H9 (cell line): Measurements from ENCODE around the gene ZSWIM3. TPM values are rescaled to one million over a fixed set of nuclear protein-coding genes. Genes with fewer than 3 reads are reported as not detected.
A peak's percentile ranks its signal among the peaks of the same experiment; 100 is the strongest.

Source experiments
- DNase-seq: peaks from one replicate; pipeline ENCODE4 v3.0.0-alpha.2; 2017
- H2AFZ ChIP-seq: one replicate; pipeline ENCODE4 v1.6.1; 2013; ENCODE audit warnings: mild to moderate bottlenecking, low read length, control low read depth, moderate library complexity
- H2AK5ac ChIP-seq: 2 replicates; pipeline ENCODE4 v1.6.1; 2013; ENCODE audit warnings: low read length, control low read depth, mixed read lengths; ENCODE audit not compliant: insufficient read length
- H2BK120ac ChIP-seq: one replicate; pipeline ENCODE4 v1.6.1; 2013; ENCODE audit warnings: low read depth, mild to moderate bottlenecking, low read length, control low read depth, inconsistent platforms; ENCODE audit not compliant: poor library complexity, severe bottlenecking
- H2BK12ac ChIP-seq: 2 replicates; pipeline ENCODE4 v1.6.1; 2013; ENCODE audit warnings: low read length, control low read depth, mixed read lengths, low read depth; ENCODE audit not compliant: insufficient read length
- H2BK15ac ChIP-seq: 2 replicates; pipeline ENCODE4 v1.6.1; 2013; ENCODE audit warnings: low read depth, low read length, control low read depth
- H2BK20ac ChIP-seq: one replicate; pipeline ENCODE4 v1.6.1; 2013; ENCODE audit warnings: low read depth, mild to moderate bottlenecking, low read length, control low read depth, inconsistent platforms; ENCODE audit not compliant: poor library complexity, severe bottlenecking
- H2BK5ac ChIP-seq: 2 replicates; pipeline ENCODE4 v1.6.1; 2013; ENCODE audit warnings: low read length, control low read depth, mixed read lengths; ENCODE audit not compliant: insufficient read length
- H3K14ac ChIP-seq: 2 replicates; pipeline ENCODE4 v1.6.1; 2013; ENCODE audit warnings: low read length, control low read depth; ENCODE audit not compliant: insufficient read depth
- H3K18ac ChIP-seq: 2 replicates; pipeline ENCODE4 v1.6.1; 2013; ENCODE audit warnings: low read depth, mild to moderate bottlenecking, mixed read lengths, low read length, control low read depth; ENCODE audit not compliant: insufficient read length
- H3K23ac ChIP-seq: 2 replicates; pipeline ENCODE4 v1.6.1; 2013; ENCODE audit warnings: low read length, control low read depth, mixed read lengths, low read depth; ENCODE audit not compliant: insufficient read length
- H3K23me2 ChIP-seq: 2 replicates; pipeline ENCODE4 v1.6.1; 2013; ENCODE audit warnings: low read depth, mild to moderate bottlenecking, mixed read lengths, low read length, control low read depth; ENCODE audit not compliant: insufficient read length, poor library complexity, severe bottlenecking
- H3K27ac ChIP-seq: 2 replicates; pipeline ENCODE4 v1.5.1; 2013; ENCODE audit warnings: low read length, control low read depth, mixed read lengths, low read depth; ENCODE audit not compliant: insufficient read length
- H3K27me3 ChIP-seq: 2 replicates; pipeline ENCODE4 v1.6.1; 2013; ENCODE audit warnings: low read length, control low read depth, inconsistent platforms; ENCODE audit not compliant: insufficient read depth
- H3K4ac ChIP-seq: 2 replicates; pipeline ENCODE4 v1.6.1; 2013; ENCODE audit warnings: low read depth, mild to moderate bottlenecking, control low read depth, inconsistent platforms, low read length, moderate library complexity
- H3K4me1 ChIP-seq: 2 replicates; pipeline ENCODE4 v1.6.1; 2013; ENCODE audit warnings: low read length, control low read depth, inconsistent platforms; ENCODE audit not compliant: insufficient read depth
- H3K4me2 ChIP-seq: 2 replicates; pipeline ENCODE4 v1.6.1; 2013; ENCODE audit warnings: low read length, control low read depth, mixed read lengths; ENCODE audit not compliant: insufficient read length, insufficient read depth
- H3K56ac ChIP-seq: 2 replicates; pipeline ENCODE4 v1.6.1; 2013; ENCODE audit warnings: low read depth, mild to moderate bottlenecking, mixed read lengths, low read length, control low read depth; ENCODE audit not compliant: insufficient read length
- H3K79me1 ChIP-seq: 2 replicates; pipeline ENCODE4 v1.6.1; 2013; ENCODE audit warnings: low read depth, mild to moderate bottlenecking, moderate library complexity, low read length, control low read depth, inconsistent platforms; ENCODE audit not compliant: insufficient read depth, poor library complexity, severe bottlenecking
- H3K79me2 ChIP-seq: 2 replicates; pipeline ENCODE4 v1.6.1; 2013; ENCODE audit warnings: low read length, control low read depth, inconsistent platforms; ENCODE audit not compliant: insufficient read depth
- H3K9ac ChIP-seq: 2 replicates; pipeline ENCODE4 v1.6.1; 2013; ENCODE audit warnings: low read length, control low read depth, mixed read lengths; ENCODE audit not compliant: insufficient read length; ENCODE audit errors: extremely low read depth
- H3K9me3 ChIP-seq: one replicate; pipeline ENCODE4 v1.6.1; 2013; ENCODE audit warnings: low read depth, low read length, inconsistent platforms; ENCODE audit not compliant: control insufficient read depth
- H3T11ph ChIP-seq: one replicate; pipeline ENCODE4 v1.6.1; 2013; ENCODE audit warnings: mild to moderate bottlenecking, low read length, control low read depth, inconsistent platforms
- H4K20me1 ChIP-seq: one replicate; pipeline ENCODE4 v1.6.1; 2013; ENCODE audit not compliant: control insufficient read depth, insufficient read length, insufficient read depth
- H4K5ac ChIP-seq: 2 replicates; pipeline ENCODE4 v1.6.1; 2013; ENCODE audit warnings: low read depth, mild to moderate bottlenecking, mixed read lengths, low read length, control low read depth; ENCODE audit not compliant: insufficient read length
- H4K8ac ChIP-seq: replicated peaks from 2 replicates; pipeline ENCODE4 v1.6.1; 2013; ENCODE audit warnings: low read length, control low read depth, mixed read lengths, low read depth; ENCODE audit not compliant: insufficient read length
- H4K91ac ChIP-seq: 2 replicates; pipeline ENCODE4 v1.6.1; 2013; ENCODE audit warnings: low read depth, mild to moderate bottlenecking, moderate library complexity, mixed read lengths, low read length, control low read depth; ENCODE audit not compliant: insufficient read length
- H3K27ac Mint-ChIP-seq, 3 experiments: 2 replicates in 2 of 3; 3 replicates in 1 of 3; pipeline ENCODE4 v1.8.0; 2020 to 2021; ENCODE audit warnings: mixed read lengths in 3 of 3, mild to moderate bottlenecking in 1 of 3, moderate library complexity in 1 of 3
- H3K27me3 Mint-ChIP-seq: 2 replicates; pipeline ENCODE4 v1.8.0; 2021; ENCODE audit warnings: low read depth, mild to moderate bottlenecking, moderate library complexity, mixed read lengths
- H3K36me3 Mint-ChIP-seq, 3 experiments: 2 replicates in 2 of 3; 3 replicates in 1 of 3; pipeline ENCODE4 v1.8.0; 2020 to 2021; ENCODE audit warnings: low read depth in 3 of 3, mixed read lengths in 3 of 3; ENCODE audit not compliant: insufficient read depth in 1 of 3
- H3K4me1 Mint-ChIP-seq, 2 experiments: 2 replicates each; pipeline ENCODE4 v1.8.0; 2020; ENCODE audit warnings: mixed read lengths in 2 of 2
- H3K4me3 Mint-ChIP-seq, 2 experiments: 2 replicates in 1 of 2; 3 replicates in 1 of 2; pipeline ENCODE4 v1.8.0; 2020 to 2021; ENCODE audit warnings: mild to moderate bottlenecking in 2 of 2, mixed read lengths in 2 of 2, moderate library complexity in 1 of 2
- H3K9me3 Mint-ChIP-seq, 2 experiments: 2 replicates in 1 of 2; 3 replicates in 1 of 2; pipeline ENCODE4 v1.8.0; 2020; ENCODE audit warnings: mild to moderate bottlenecking in 2 of 2, mixed read lengths in 2 of 2, moderate library complexity in 1 of 2
- WGBS: extraction: QIAGEN DNeasy Blood & Tissue Kit; methylation state at CpG from one replicate; pipeline ENCODE4 v1.1.7; 2013; ENCODE audit warnings: missing lambda C conversion rate, low lambda C conversion rate, mixed read lengths; ENCODE audit not compliant: insufficient read length; ENCODE audit errors: extremely low coverage; 5-methylcytosine and 5-hydroxymethylcytosine counted together
- total RNA-seq: library from RNA; stranded (reverse); gene quantifications from 2 replicates; pipeline ENCODE4 v1.2.1, GENCODE V29; 2021
- TF ChIP-seq, protein P1 (sequence below): fragments of 200-600 bp; sonication (generic); conservative IDR thresholded peaks from 3 replicates; pipeline ENCODE4 v1.8.0; 2021; ENCODE audit warnings: antibody characterized with exemption, mild to moderate bottlenecking

ZSWIM3 gene
- total RNA-seq, 1 experiment from 2014 or later: 8.0 TPM

DNA sequence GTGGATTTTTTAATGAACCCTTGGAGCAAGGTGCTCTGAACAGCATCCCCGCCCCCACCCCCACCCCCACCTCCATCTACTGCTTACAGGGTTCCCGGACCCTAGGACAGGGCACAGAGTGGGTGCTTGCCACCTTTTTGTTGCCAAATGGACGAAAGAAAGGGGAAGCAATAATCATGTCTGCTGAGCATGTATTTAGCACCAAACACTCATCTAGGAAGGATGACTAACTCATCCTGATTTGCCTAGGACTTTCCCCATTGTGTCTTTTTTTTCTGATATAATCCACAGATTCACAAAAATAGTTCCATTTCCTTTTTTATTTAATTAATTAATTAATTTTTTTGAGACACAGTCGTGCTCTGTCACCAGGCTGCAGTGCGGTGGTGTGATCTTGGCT lies 55.7 kb downstream of the ZSWIM3 start:
- H3K23me2 ChIP-seq: peaks cover 16% of the 10 kb centered on the region
- Mint-ChIP-seq H3K27ac (no peak overlapping the region), H3K36me3 (peaks cover 8 to 15% (median 14%) of the 10 kb centered on the region in 3 experiments; a peak in 6 of 7 replicates), H3K4me3 (peak overlapping the region in 1 of 2 experiments; percentile 46; a peak in 1 of 5 replicates), H3K27me3 (no peaks in the 10 kb centered on the region; the same call in 1 of the 2 replicates), H3K4me1 (peaks cover 6 to 16% of the 10 kb centered on the region in 2 experiments), H3K9me3 (no peaks in the 10 kb centered on the region)
- no peak overlapping the region for H4K91ac ChIP-seq
- no peaks in the 10 kb centered on the region for H3K79me2 ChIP-seq
- H2BK12ac ChIP-seq: no peak overlapping the region
- no peak overlapping the region for H3K27ac ChIP-seq
- no peak overlapping the region for H4K8ac ChIP-seq
- H2AFZ ChIP-seq: no peak overlapping the region
- no peak overlapping the region for H3T11ph ChIP-seq
- H3K4me1 ChIP-seq: no peaks in the 10 kb centered on the region
- no peak for DNase-seq
- no peak overlapping the region for H3K56ac ChIP-seq
- no peaks in the 10 kb centered on the region for H3K27me3 ChIP-seq
- H4K20me1 ChIP-seq: no peaks in the 10 kb centered on the region
- no peaks in the 10 kb centered on the region for H3K79me1 ChIP-seq
- H3K9me3 ChIP-seq: no peaks in the 10 kb centered on the region
- no peak overlapping the region for H3K18ac ChIP-seq
- no peak overlapping the region for H2BK120ac ChIP-seq
- H3K4me2 ChIP-seq: no peak overlapping the region
- no peak overlapping the region for H3K4ac ChIP-seq
- no peak overlapping the region for H2BK5ac ChIP-seq
- no peak overlapping the region for H3K23ac ChIP-seq
- TF ChIP-seq, protein P1, sequence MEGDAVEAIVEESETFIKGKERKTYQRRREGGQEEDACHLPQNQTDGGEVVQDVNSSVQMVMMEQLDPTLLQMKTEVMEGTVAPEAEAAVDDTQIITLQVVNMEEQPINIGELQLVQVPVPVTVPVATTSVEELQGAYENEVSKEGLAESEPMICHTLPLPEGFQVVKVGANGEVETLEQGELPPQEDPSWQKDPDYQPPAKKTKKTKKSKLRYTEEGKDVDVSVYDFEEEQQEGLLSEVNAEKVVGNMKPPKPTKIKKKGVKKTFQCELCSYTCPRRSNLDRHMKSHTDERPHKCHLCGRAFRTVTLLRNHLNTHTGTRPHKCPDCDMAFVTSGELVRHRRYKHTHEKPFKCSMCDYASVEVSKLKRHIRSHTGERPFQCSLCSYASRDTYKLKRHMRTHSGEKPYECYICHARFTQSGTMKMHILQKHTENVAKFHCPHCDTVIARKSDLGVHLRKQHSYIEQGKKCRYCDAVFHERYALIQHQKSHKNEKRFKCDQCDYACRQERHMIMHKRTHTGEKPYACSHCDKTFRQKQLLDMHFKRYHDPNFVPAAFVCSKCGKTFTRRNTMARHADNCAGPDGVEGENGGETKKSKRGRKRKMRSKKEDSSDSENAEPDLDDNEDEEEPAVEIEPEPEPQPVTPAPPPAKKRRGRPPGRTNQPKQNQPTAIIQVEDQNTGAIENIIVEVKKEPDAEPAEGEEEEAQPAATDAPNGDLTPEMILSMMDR: no peak
- no peak overlapping the region for H3K14ac ChIP-seq
- no peak overlapping the region for H2BK15ac ChIP-seq
- no peak overlapping the region for H2BK20ac ChIP-seq
- H2AK5ac ChIP-seq: no peak overlapping the region
- no peak overlapping the region for H4K5ac ChIP-seq
- no CpG with 5 or more reads among the region's 5 CpGs for WGBS
- H3K9ac ChIP-seq: no peak overlapping the region
